MM.1S (cell line): Measurements from ENCODE around the gene PLCB4.

Experiments
- EZH2 ChIP-seq: fragments of 300-600 bp; sonication (generic); optimal IDR thresholded peaks from 2 replicates; pipeline ENCODE3; 2017; ENCODE audit warnings: low read depth, mild to moderate bottlenecking, antibody characterized with exemption, low read length, mixed read lengths
- TF ChIP-seq, protein P1 (sequence below): fragments of 300-600 bp; sonication (generic); IDR thresholded peaks from 2 replicates; pipeline ENCODE4 v1.5.1; 2016; ENCODE audit warnings: antibody characterized with exemption, low read length, mixed read lengths

GRCh38 chr20:9360431-9360830 lies 291.5 kb downstream of the PLCB4 start:
- TF ChIP-seq, protein P1, sequence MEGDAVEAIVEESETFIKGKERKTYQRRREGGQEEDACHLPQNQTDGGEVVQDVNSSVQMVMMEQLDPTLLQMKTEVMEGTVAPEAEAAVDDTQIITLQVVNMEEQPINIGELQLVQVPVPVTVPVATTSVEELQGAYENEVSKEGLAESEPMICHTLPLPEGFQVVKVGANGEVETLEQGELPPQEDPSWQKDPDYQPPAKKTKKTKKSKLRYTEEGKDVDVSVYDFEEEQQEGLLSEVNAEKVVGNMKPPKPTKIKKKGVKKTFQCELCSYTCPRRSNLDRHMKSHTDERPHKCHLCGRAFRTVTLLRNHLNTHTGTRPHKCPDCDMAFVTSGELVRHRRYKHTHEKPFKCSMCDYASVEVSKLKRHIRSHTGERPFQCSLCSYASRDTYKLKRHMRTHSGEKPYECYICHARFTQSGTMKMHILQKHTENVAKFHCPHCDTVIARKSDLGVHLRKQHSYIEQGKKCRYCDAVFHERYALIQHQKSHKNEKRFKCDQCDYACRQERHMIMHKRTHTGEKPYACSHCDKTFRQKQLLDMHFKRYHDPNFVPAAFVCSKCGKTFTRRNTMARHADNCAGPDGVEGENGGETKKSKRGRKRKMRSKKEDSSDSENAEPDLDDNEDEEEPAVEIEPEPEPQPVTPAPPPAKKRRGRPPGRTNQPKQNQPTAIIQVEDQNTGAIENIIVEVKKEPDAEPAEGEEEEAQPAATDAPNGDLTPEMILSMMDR = no peak
- no peak for TF ChIP-seq EZH2
